ENCODE measurements around the gene USP48. TPM values are rescaled to one million over a fixed set of nuclear protein-coding genes. Genes with fewer than 3 reads are reported as not detected.

The USP48 gene
- total and polyA plus RNA-seq, 2 of the 8 experiments (the other 6 are each of a cell fraction or from before 2014, with no cell fraction given): 12.8 to 83.5 TPM

- Histone ChIP-seq H3K9ac (replicated peaks in 1 of 4; ENCODE audit: extremely low read depth in 1 of 4, low read depth in 3 of 4, low read length in 3 of 4) (no peak overlapping the region), H3K4me1 (replicated peaks in 1 of 4; ENCODE audit: control insufficient read depth in 3 of 4, insufficient read depth in 4 of 4, low read length in 3 of 4) (peaks cover 0 to 26% (median 8%) of the 10 kb centered on the region in 4 experiments; a peak in 6 of 7 replicates), H3K27me3 (replicated peaks in 1 of 4; ENCODE audit: control insufficient read depth in 3 of 4, extremely low read depth in 1 of 4, insufficient read depth in 3 of 4, low read length in 3 of 4) (peaks cover 0 to 28% (median 19%) of the 10 kb centered on the region in 4 experiments; a peak in 5 of 7 replicates), H3K4me3 (ENCODE audit: extremely low read depth in 1 of 4, insufficient read depth in 2 of 4, low read depth in 3 of 4, low read length in 4 of 4) (no peak overlapping the region), H3K79me2 (ENCODE audit: control insufficient read depth in 1 of 2, insufficient read depth in 2 of 2, low read length in 2 of 2) (no peaks in the 10 kb centered on the region), H3K56ac (replicated peaks; ENCODE audit: insufficient read length, low read depth, low read length) (no peak overlapping the region), H3K14ac (ENCODE audit: insufficient read length) (no peak overlapping the region), H3K36me3 (ENCODE audit: control insufficient read depth in 2 of 4, insufficient read depth in 4 of 4, low read length in 3 of 4) (no peaks in the 10 kb centered on the region), H2BK120ac (replicated peaks; ENCODE audit: low read depth, low read length) (no peak overlapping the region), H3K4me2 (ENCODE audit: insufficient read depth in 1 of 2, low read depth in 2 of 2, low read length in 2 of 2) (no peak overlapping the region), H3K27ac (ENCODE audit: low read depth, low read length) (no peak overlapping the region), H2AK5ac (ENCODE audit: low read depth, low read length) (no peak overlapping the region), H2BK12ac (ENCODE audit: low read depth, low read length) (no peak overlapping the region), H3K79me1 (ENCODE audit: low read depth, low read length) (no peaks in the 10 kb centered on the region), H2BK20ac (ENCODE audit: low read length) (no peak overlapping the region), H4K20me1 (replicated peaks in 1 of 2; ENCODE audit: control insufficient read depth in 1 of 2, insufficient read depth in 2 of 2, low read length in 2 of 2) (peaks cover 0 to 2% of the 10 kb centered on the region in 2 experiments), H3K23me2 (ENCODE audit: low read depth, low read length) (peaks cover 13% of the 10 kb centered on the region), H3K23ac (ENCODE audit: insufficient read length) (no peak overlapping the region), H3K18ac (ENCODE audit: extremely low read depth, low read length) (0 out of 2 replicates have a peak overlapping the region, but pooled peaks have one; percentile 24), H4K5ac (ENCODE audit: insufficient read length, low read depth, low read length) (no peak overlapping the region), H2BK5ac (ENCODE audit: low read depth, low read length) (no peak overlapping the region), H4K8ac (ENCODE audit: extremely low read depth, insufficient read depth, low read length) (no peak overlapping the region), H2BK15ac (ENCODE audit: low read length) (no peak overlapping the region), H4K91ac (replicated peaks; ENCODE audit: insufficient read length, low read length) (no peak overlapping the region), H3K4ac (replicated peaks; ENCODE audit: insufficient read length, low read depth, low read length) (no peak overlapping the region), H3K9me3 (ENCODE audit: insufficient read depth in 2 of 2, low read depth in 1 of 2, low read length in 1 of 2) (no peaks in the 10 kb centered on the region), H2AFZ (ENCODE audit: low read length) (no peak overlapping the region)
- DNase-seq (ENCODE audit: low read depth in 1 of 2, low spot score in 2 of 2) (no peak), FAIRE-seq (no peak)
- WGBS, 2 experiments (ENCODE audit: extremely low coverage in 1 of 2, insufficient coverage in 1 of 2, insufficient read length in 1 of 2, insufficient replicate concordance in 2 of 2, low coverage in 1 of 2, low lambda C conversion rate in 2 of 2, missing lambda C conversion rate in 1 of 2): 88% methylated on average over 11 of the region's 11 CpGs; no CpG with 5 or more reads in 1 of the 2 experiments
- POLR2A ChIA-PET (ENCODE audit: partially characterized antibody): interaction anchor here (0.6 to 2.8 kb wide), 5 partner anchors 11 to 40 kb away, joined by 3 to 19 read pairs (median 3); no protein-coding TSS in a partner anchor
- TF ChIP-seq JUN (IDR thresholded peaks at IDR 0.05; ENCODE audit: low read depth, low read length): no peak
- no peak for TF ChIP-seq ZNF274 (IDR thresholded peaks at IDR 0.05; ENCODE audit: borderline replicate concordance, extremely low read depth, low read length)
- no peak for TF ChIP-seq ATF2 (IDR thresholded peaks at IDR 0.05; ENCODE audit: low read length)
- no peak for TF ChIP-seq E2F6 (IDR thresholded peaks at IDR 0.05)
- TF ChIP-seq RXRA (IDR thresholded peaks at IDR 0.05; ENCODE audit: insufficient read depth, low read depth, low read length): no peak
- no peak for TF ChIP-seq MAFK (IDR thresholded peaks at IDR 0.05; ENCODE audit: low read depth, low read length)
- TF ChIP-seq ATF3 (IDR thresholded peaks at IDR 0.05; ENCODE audit: insufficient read depth, low read depth, low read length): no peak
- no peak for TF ChIP-seq YY1 (IDR thresholded peaks at IDR 0.05; ENCODE audit: low read depth, low read length)
- CTCF ChIA-PET (ENCODE audit: partially characterized antibody): interaction anchor here (0.6 to 4.6 kb wide), 7 partner anchors 10 to 1164 kb away, joined by 3 to 25 read pairs (median 4); no protein-coding TSS in a partner anchor
Observed at GRCh38 chr1:21670956-21671902, 111.7 kb downstream of the USP48 start.
